Retinal pigment epithelial cell (primary cell): ENCODE data around the gene KLRK1.
"Not testable (repeated sequence)": the region's sequence is repeated elsewhere in the genome, so short reads cannot be mapped to it uniquely, and the experiment has no call there.

Experiments
- DNase-seq: peaks from one replicate; pipeline ENCODE4 v3.0.0-alpha.2; 2010; ENCODE audit warnings: low read depth
- H3K4me3 ChIP-seq: 2 replicates; pipeline ENCODE4 v1.5.1; 2011; ENCODE audit warnings: mild to moderate bottlenecking, low read length, control low read depth, moderate library complexity
- TF ChIP-seq, protein P1 (sequence below): conservative IDR thresholded peaks from 2 replicates; pipeline ENCODE4 v1.5.1; 2011; ENCODE audit warnings: low read depth, low read length, control low read depth, inconsistent platforms

KLRK1 gene

DNA sequence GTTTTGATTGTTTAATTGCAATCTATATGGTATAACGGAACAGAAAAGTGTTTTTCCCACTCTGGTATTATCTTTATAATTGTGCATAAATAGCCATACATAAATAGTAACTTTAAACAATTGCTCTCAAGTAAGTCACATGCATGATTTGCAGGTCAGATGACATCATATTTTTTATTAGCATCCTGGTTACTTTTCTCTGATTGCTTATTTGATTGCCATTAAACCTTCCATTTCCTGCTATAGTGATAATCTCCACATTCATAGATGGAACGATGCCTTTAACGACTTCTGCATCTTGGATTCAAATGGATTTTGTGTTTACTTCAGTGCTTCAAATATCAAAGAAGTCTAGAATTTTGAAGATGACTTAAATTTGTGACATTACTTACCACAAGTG is 3.5 kb upstream of the KLRK1 start:
- no peak overlapping the region for H3K4me3 ChIP-seq
- TF ChIP-seq, protein P1, sequence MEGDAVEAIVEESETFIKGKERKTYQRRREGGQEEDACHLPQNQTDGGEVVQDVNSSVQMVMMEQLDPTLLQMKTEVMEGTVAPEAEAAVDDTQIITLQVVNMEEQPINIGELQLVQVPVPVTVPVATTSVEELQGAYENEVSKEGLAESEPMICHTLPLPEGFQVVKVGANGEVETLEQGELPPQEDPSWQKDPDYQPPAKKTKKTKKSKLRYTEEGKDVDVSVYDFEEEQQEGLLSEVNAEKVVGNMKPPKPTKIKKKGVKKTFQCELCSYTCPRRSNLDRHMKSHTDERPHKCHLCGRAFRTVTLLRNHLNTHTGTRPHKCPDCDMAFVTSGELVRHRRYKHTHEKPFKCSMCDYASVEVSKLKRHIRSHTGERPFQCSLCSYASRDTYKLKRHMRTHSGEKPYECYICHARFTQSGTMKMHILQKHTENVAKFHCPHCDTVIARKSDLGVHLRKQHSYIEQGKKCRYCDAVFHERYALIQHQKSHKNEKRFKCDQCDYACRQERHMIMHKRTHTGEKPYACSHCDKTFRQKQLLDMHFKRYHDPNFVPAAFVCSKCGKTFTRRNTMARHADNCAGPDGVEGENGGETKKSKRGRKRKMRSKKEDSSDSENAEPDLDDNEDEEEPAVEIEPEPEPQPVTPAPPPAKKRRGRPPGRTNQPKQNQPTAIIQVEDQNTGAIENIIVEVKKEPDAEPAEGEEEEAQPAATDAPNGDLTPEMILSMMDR = no peak
- DNase-seq = no peak

DNA sequence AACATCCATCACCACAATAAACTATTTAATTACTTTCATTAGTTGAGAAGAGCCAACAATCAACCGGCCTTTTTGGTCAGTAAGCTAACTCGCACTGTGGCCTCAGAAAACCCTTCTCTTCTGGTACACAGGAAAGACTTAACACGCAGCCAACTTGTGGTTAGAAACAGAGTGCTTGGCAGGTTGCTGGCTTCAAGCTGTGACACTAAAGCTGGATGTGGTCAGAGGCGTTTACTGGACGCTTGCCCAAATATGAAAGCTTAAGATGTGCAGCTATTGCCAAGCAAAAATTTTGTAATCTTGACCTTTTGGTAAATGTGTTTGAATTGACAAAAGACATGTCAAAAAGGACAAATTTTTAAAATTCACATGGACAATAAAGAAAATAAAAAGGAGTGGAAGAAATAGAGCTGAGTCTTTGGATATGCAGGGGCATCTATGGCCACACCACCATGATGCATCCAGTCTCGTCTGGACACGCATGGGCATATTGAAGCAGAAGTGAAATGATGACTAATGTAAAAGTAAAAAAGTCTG is 2.6 kb upstream of the KLRK1 start:
- TF ChIP-seq, protein P1 = no peak
- DNase-seq = peak; percentile 94
- no peak overlapping the region for H3K4me3 ChIP-seq

DNA sequence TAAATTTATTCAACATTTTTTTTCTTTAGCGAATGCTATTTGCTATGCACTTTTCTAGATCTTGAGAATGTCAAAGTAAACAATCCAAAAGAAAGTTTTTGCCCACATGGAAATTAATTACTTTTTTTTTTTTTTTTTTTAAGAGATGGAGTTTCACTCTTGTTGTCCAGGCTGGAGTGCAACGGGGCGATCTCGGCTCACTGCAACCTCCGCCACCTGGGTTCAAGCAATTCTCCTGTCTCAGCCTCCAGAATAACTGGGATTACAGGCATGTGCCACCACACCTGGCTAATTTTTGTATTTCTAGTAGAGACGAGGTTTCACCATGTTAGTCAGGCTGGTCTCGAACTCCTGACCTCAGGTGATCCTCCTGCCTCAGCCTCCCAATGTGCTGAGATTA is 1.1 kb upstream of the KLRK1 start:
- not testable (repeated sequence) for DNase-seq, H3K4me3 ChIP-seq

DNA sequence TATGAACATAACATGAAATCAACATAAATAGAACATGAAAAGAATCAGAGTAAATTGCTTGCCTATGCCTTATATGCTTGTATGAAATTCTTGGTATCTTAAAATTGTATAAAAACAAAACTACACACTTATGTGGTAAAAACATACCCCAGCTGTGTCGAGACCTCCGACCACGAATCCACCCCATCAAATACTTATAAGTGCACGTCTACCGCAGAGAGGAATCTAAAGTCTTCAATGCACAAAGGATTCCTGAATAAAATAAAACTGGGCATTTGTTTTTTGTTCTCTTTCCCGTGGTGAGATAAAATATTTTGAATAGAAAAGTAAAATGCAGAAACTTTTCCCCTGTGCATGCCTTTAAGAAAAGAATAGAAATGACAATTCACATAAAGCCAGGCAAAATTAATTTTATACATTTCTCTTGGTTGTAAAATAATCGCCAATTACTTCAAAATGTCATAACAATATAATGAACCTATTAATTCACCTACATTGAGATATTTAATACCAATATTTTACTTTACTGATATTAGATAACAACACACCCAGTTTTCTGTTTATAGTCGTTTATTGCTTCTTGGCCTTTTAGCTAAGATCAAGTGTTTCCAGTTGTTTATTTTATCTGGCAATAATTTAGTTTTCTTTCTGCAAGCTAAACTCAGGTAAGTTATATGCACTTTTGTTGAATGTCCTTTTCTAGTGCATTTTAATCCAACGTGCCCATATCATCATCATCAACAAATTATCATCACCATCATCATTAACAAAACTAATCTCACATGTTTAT is 1.0 kb downstream of the KLRK1 start:
- DNase-seq = no peak
- no peak overlapping the region for H3K4me3 ChIP-seq
- TF ChIP-seq, protein P1 = no peak

DNA sequence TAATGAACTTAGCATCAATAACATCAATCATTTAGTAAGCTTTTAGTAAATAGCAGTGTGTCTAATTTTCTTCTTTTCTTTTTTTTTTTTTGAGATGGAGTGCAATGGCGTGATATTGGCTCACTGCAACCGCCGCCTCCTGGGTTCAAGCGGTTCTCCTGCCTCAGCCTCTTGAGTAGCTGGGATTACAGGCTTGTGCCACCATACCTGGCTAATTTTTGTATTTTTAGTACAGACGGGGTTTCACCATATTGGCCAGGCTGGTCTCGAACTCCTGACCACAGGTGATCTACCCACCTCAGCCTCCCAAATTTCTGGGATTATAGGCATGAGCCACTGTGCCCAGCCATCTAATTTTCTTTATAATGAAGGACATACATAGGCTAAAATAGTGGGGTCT is 2.3 kb downstream of the KLRK1 start:
- H3K4me3 ChIP-seq, DNase-seq: not testable (repeated sequence)

DNA sequence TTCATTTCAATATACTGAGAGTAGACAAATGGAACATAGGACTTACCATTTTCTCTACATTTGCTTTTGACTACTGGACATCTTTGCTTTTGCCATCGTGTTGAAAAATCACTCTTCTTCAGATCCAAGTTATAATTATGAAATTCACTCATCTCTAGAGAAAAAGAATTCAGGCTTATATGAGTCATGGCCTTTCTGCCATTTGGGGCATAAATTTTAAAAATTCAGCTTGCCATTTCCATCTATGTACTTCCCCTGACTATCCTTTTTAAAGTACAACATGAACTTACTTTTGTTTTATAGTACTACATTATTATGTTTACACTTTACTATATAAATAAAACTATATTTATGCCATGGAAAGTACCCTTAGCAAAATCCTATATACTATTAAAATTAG is 3.0 kb downstream of the KLRK1 start:
- TF ChIP-seq, protein P1 = no peak
- no peak for DNase-seq
- no peak overlapping the region for H3K4me3 ChIP-seq

DNA sequence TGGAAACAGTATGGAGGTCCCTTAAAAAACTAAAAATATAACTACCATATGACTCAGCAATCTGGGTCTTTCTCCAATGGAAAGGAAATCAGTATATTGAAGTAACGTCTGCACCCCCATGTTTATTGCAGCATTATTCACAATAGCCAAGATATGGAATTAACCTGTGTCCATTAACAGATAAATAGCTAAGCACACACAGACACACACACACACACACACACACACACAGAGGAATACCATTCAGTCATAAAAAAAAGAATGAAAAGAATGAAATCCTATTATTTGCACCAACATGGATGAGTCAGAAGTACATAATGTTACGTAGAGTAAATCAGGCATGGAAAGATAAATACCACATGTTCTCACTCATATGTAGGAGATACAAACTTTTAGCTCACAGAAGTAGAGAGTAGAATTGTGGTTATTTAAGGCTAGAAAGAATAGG is 4.7 kb downstream of the KLRK1 start:
- H3K4me3 ChIP-seq = no peak overlapping the region

DNA sequence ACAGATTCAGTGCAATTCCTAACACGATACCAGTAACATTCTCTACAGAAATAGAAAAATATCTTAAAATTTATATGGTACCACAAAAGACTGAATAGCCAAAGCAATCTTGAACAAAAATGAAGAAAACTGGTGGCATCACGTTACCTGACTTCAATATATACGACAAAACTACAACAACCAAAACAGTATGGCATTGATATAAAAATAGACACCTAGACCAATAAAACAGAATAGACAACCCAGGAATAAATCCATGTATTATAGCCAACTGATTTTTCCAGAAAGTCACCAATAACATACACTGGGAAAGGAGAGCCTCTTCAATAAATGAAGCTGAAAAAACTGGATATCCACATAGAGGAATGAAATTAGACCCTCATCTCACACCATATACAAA is 5.7 kb downstream of the KLRK1 start:
- H3K4me3 ChIP-seq = no peak overlapping the region
- TF ChIP-seq, protein P1 = no peak
- DNase-seq = no peak

More for the DNA sequence above, 4.7 kb downstream of the KLRK1 start:
- peak; percentile 41 for DNase-seq
- TF ChIP-seq, protein P1 = no peak
